ENCODE measurements around the gene RPRML.

The RPRML gene

DNA sequence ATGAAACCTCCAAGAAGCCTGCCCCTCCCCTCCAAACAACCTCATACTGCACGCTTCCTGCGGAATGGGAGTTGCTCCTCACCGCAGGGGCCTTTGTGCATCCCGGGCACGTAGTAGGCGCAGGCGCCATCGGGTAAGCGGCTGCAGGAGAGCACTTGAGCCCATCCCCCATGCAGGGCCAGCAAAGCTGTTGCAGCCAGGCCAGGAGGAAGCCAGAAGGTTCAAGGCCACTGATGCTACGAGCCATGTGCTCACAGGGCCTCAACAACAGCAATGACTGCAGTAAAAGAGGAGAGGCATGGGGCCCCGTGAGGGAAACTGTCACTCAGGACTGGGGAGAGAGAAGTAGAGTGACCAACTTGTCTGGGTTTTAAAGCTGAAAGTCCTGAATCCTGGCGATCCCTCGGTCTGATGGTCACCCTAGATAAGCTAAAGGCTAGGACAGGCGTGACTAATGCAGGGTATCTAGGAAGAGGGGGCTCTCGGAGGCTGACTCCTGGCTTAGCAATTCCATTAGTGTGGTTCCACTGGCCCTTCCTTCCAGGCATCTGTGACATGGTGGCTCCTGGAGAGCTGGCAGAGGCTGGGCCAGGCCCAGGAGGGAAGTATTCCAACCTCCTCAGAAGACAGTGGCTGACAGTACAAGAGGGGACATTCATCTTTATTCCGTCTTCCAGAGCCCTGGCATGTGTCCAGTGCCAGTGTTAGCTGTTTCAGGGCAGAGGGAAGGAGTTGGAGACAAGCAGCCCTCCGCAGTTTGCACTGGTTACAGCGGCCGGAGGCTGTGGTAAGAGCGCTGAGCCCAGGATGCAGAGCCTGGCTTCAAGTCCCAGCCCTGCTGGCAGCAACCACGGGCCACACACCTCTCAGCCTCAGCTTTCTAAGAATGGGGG lies 35.3 kb downstream of the RPRML start:
- DNase-seq: no peak

DNA sequence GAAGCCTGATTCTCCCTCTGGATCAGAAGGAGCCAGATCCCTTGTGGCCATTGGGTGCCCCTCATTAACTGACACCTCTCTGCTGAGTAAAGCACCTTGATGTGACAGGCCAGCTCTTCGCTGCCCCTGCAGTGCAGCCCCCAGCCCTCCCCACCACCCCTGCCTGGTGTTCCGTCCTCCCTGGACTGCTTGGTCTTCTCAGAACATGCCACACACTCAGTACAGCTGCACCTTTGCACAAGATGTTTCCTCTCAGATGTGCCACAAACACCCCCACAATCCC lies 35.9 kb downstream of the RPRML start:
- DNase-seq: no peak

DNA sequence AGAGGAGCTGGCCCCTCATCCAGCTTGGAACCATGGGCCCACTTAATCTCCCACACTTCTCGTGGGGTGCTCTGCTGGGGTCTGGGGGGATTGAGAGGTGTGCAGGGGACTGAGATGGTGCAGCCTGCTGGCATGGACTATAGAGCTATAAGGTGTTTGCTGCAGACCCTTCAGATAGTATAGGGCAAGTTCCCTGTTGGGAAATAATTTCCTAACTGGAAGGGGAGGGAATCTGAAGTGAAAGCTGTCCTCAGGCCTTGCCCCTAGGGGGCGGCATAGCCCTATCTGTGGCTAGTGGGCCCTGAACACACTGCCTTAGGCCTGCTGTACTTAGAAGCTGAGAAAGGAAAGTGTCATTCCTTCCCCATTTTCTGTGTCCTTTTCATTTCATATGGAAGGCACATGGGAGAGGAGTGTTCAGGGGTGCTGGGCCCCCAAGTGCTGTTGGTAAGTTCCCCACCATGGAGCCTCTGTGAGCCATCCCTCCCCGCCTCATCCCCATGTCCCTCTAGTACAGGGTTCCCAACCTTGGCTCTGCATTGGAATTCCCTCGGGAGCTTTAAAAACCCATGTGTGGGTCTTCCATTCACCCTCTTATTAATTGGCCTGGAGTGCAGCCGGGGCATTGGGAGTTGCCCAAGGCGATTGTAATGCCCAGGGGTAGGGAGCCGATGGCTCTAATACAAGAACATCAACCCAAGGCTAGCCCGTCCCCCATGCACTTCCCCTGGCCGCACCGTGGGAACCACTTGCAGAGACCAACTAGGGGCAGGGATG lies 36.4 kb downstream of the RPRML start:
- DNase-seq: peak in 1 of 2 experiments; percentile 39

DNA sequence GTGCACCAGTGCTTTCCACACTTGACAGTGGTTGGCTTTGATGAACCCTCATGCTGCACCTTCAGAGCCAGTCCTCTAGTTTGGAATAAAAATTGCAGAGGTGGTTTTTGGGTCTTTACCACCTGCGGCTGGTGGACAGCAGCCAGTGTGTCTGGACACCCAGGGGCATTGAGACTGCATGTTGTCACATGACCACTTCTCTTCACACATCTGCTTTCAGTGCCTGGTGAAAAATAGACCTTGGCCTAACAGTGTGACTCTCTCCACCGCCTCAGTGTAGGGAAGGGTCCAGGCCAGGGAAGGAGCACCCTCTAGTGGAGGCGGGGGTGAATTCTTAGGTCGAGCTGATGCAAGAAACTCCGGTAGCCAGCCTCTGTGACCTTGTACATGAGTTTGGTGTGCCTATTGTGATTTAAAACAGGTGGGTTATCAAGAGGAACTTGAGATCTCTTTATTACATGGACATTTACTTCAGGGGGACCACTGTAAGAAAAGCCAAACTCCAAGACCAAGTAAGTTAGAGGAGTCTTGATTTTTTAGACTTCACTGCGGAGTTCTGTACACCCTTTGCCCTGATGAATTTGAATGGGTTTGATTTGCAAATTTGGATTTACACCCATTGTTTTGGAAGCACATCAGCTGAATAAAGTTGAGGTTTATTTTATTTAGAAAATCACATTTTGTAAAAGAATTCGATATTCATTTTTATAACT lies 38.2 kb downstream of the RPRML start:
- peak in 1 of 2 experiments; percentile 40 for DNase-seq

GRCh38 chr17:46935658-46936266 lies 43.3 kb downstream of the RPRML start:
- no peak for DNase-seq

DNA sequence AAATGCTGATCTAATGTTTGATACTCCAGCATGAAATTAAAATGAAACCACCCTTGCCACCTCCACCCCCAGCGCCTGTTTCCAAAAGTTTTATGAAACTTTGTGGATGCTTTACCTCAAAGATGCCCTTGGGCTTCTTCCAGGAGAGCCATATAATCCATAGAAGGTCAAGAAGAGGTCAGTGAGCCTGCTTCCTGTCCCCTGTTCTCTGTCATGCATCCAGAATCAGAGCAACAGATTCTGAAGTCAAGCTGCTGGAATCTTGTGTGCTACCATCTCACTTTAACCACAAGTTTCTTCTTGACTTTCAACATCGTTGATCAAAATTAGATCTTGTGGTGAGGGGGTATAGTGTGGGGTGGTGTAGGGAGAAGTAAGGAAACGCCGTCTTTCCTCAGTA lies 47.5 kb downstream of the RPRML start:
- no peak for DNase-seq

GRCh38 chr17:46930051-46930450 lies 49.0 kb downstream of the RPRML start:
- DNase-seq: no peak

GRCh38 chr17:46929413-46929812 lies 49.6 kb downstream of the RPRML start:
- DNase-seq: no peak

GRCh38 chr17:46928467-46929261 lies 50.4 kb downstream of the RPRML start:
- DNase-seq: no peak
